Kidney capillary endothelial cell (primary cell): ENCODE results near the gene SLC25A19.
A peak's percentile ranks its signal among the peaks of the same experiment; 100 is the strongest.
"Not testable (repeated sequence)": the region's sequence is repeated elsewhere in the genome, so short reads cannot be mapped to it uniquely, and the experiment has no call there.

Experiments used
- DNase-seq: peaks from one replicate; pipeline ENCODE4 v3.0.0-alpha.2; 2018; ENCODE audit warnings: low spot score

SLC25A19 gene

GRCh38 chr17:75267411-75268232 is 21.6 kb downstream of the SLC25A19 start:
- no peak for DNase-seq

DNA sequence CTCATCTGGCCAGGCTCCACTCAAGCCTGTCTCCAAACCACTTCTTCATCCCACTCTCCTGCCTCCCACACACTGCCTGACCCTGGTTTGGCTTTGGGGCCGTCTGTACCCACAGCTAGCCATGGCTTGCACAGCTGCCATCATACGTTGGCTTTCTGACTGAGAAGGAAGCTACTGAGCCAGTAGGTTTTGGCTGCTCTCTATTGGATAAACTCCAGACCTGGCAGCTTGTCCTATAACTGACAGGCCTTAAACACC is 22.2 kb downstream of the SLC25A19 start:
- no peak for DNase-seq

DNA sequence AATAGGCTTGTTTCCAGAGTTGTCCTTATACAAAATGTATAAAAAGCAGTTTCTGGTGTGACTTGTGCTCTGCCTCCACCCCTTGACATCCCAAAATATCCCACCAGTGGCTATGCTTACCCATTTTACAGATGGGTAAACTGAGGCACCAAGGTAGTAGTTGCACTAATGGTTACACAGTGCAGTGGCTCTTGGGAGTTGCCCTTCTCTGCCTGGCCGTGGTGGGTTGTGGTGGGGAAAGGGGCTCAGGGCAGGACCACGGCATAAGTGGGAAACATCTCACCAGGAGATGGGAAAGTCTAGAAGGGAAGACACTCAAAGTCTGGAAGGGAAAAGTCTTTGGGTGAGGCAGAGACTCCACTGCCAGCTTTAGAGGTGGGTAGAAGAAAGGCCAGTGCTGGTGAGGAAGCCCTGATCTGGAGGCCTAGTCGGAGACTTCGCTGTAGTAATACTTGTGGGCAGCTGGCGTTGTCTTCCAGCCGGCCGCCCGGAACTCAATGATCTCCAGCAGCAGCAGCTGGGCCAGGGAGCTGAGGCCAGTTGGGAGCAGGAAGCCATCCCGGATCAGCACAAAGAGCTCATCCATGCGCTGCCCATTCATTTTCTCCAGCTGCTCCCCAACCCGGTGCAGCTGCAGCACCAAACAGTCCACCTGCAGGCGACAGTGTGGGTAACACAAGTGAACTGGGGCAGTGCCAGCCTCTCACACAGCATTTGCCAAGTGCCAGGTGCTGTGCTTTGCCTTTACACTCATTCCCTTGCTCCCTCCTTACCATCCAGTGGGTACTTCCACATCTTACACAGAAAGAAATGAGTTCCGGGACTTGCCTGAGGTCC is 22.7 kb downstream of the SLC25A19 start:
- no peak for DNase-seq

- DNase-seq: peak; percentile 55
These were observed 23.5 kb downstream of the SLC25A19 start for GRCh38 chr17:75265614-75266315.

DNA sequence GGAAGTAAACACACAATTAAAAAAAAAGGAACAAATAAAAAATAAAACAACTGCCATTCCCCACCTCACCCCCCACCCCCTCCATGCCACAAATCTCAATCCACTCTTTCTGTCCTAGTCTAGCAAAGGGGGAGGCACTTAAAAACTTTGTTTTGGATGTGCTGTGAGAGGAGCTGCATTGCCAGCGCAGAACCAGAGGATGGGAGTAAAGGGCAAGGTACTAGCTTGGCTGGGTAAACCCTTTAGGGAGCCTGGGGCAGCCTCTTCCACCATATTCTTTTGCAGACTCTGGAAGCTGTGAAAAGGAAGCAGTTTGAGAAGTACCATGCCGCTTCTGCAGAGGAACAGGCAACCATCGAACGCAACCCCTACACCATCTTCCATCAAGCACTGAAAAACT is 26.2 kb downstream of the SLC25A19 start:
- no peak for DNase-seq

DNA sequence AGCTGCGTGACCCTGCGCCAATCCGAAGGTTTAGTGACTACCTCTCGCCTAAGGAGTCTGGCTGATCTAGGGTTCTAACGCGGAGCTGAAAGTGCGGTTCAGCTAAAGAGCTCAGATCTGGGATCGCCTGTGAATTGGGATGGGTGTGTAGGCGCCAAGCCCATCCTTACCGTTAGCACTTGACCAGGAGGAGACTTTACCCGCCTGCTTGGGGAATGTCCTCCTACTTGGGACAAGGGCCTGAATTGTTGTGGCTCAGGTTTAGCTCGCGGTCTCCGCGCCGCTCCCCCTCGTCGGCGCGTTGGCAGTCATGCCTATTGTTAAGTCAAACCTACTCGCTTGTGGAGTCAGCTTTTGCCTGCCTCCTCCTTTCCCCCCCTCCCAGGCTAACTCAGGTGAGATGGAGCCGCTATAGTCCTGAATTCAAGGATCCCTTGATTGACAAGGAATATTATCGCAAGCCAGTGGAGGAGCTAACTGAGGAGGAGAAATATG is 27.1 kb downstream of the SLC25A19 start:
- no peak for DNase-seq

DNA sequence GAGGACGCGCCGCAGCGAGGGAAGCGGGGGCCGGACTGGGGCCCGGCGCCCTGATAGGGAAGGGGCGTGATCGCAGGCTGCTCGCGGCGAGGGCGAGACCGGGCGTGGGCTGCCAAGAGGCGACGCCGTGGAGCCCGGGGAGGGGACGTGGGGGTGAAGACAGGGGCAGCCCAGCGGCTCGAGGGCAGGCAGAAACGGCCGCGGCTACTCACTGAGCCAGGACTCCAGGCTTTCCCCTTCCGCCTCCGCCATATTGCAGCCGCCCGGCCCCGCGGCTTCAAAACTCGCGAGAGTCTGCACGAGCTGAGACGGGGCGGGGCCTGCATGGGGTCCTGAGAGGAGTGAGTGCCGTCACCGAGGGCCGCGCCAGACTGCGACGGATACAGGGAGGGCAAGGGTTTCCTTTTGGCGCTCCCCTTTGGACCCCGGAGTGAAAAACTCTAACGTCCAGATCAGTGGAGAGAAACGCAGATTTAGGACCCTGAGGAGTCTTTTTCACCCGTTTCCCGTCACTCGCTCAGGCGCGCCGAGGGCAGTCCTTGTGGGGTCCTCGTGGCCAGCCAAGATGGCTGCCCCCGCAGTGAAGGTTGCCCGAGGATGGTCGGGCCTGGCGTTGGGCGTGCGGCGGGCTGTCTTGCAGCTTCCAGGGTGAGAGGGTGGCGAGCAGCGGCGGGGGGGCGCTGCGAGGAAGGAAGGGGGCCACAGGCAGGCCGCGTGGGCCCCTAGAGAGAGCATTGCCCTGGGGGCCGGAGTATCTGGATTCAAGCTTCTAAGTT is 27.7 kb downstream of the SLC25A19 start, which contains the start of the genes GGA3 and MRPS7:
TSS of gene GGA3 (minus strand) at position 271 of the 776 bp plus-strand sequence. CDS start at position 252, 19 bp downstream.
TSS of gene MRPS7 (plus strand) at position 544 of the 776 bp plus-strand sequence. CDS start at position 566, 22 bp downstream.
- peak; percentile 91 for DNase-seq

DNA sequence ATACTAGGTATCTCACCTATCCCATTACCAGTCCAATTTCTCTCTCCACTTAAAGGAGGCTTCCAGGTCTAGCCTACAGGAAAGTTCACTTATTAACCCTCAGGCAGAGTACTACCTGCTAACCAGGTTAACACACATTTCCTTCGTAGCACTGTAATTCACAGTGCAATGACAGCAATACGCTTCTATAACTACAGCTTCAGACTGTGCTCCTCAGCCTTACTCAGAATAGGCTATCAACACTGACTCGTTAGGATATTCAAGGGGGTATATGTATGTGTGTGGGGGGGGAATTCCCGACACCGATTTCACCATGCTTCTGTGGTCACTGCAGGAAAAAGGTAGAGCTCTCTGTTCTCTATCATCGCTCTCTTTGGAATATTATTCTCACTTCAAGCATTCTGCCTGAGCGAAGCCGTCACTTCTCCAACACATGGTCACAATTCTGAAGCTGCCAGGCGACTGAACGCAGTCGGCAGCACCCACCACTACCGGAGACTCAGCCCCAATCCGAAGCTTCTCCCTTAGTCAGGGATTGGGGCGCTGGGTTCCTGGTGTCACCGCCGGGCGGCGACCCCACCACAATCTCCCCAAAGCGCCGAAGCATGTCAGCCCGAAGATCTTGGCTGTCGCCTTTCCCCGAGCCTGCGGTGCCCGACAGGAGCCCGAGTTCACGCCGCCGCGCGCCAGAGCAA is 28.4 kb downstream of the SLC25A19 start:
- DNase-seq: no peak

GRCh38 chr17:75257228-75257627 is 32.0 kb downstream of the SLC25A19 start:
- not testable (repeated sequence) for DNase-seq

GRCh38 chr17:75255954-75256698 is 33.1 kb downstream of the SLC25A19 start:
- DNase-seq: not testable (repeated sequence)

- DNase-seq: no peak
These were observed 37.0 kb downstream of the SLC25A19 start for GRCh38 chr17:75252039-75252816.

DNA sequence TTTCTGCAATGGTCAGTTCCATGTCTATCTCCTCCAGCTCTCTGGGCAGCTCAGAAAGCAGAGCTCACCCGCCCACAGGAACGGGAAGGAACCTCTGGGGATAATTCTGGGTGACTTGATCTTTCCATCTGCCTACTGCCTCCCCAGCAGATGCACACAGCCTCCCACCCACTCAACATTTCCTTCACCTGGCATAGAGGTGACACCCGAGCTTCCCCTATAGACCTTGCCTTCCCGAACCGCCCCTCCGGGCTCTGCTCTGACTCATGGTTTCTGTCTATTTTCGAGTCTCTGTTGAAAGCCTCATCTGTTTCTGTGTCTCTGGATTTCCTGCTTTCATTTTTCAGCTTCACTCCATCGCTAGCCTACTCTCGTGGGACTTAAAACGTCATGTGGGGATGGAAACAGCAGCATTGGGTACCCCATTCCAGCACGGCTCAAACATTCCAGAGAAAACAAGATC is 39.2 kb downstream of the SLC25A19 start:
- no peak for DNase-seq

DNA sequence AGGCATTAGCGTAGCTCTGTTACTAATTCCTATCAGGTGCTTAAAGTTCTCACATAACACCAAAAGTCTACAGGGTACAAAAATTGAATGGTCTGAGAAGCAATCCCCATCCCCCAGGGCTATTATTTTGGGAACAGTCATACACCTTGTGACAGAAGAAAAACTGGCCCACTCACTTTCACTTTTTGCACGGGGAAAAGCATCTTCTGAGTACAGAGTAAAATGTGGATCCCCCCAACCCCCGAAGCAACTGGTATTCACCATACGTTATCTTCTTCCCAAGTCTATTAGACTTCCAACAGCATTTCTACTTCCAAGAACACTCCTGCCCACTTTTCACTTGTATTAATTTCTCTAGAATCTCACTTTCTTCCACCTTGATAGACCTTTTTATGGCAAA is 39.7 kb downstream of the SLC25A19 start:
- no peak for DNase-seq

DNA sequence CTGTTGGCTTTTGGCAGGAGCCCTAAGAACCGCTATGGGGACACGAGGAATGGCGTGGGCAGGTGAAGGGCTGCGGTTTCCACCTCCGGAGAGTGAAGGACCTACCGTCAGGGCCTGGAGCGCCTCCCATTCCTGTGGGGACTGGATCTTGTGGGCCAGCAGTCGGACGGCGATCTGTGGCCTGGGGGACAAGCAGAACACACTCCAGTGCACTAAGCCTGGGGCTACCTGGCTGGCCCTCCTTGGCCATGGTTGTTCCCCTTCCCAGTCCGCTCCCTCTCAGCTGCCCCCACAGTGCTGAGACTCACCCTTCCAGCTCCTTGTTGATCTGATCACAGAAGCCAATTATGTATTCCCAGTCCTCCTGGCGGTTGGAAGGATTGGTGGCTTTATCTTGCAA is 42.8 kb downstream of the SLC25A19 start:
- no peak for DNase-seq

DNA sequence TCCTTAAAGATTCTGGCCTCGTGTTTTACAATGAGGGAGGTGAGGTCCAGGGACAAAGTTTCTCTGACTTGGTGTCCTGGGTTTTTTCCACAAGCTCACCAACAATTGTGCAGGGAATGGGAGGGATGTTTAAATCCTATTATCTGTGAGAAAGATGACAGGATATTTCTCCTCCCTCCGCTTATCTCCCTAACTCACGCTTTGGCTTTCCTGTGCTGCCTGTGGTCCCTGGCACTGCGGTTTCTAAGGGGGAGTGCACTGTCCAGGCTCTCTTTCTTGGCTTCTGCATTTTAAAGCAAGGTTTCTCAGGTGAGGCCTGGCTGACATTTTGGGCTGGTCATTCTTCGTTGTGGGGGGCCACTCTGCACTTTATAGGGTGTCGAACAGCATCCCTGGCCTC is 44.2 kb downstream of the SLC25A19 start:
- no peak for DNase-seq

DNA sequence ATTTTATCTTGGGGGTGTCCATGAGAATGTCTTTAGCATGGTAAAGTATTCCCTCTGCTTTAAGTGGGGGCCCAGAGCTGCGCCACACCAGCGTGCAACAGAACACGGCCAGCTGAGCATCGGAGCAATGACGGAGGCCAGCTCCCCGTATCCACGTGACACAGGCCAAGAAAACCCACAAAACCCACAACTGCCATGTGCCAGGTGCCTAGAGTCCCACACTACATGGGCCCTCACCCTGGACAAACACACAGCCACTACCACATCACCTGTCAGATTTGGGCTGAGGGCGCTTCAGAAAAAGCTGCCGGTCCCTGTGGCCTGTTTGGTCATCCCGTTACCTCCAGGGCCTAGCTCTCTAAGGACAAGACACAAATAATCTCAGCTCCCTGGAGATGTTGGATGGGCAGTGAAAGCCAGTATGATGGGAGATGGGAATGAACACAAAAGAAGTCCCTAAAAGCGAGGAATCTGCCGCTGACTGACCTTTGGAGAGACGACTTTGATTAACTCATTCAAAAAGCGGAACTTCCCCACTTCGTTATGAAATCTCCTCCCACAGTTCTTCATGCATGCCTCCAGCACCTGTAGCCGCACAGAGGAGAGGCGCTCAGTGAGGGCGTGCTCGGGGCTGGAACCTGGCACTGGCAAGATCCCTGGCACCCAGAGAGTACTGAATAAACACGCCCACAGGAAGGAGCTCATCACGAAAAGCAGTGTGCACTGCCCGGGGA is 44.9 kb downstream of the SLC25A19 start:
- DNase-seq: no peak

DNA sequence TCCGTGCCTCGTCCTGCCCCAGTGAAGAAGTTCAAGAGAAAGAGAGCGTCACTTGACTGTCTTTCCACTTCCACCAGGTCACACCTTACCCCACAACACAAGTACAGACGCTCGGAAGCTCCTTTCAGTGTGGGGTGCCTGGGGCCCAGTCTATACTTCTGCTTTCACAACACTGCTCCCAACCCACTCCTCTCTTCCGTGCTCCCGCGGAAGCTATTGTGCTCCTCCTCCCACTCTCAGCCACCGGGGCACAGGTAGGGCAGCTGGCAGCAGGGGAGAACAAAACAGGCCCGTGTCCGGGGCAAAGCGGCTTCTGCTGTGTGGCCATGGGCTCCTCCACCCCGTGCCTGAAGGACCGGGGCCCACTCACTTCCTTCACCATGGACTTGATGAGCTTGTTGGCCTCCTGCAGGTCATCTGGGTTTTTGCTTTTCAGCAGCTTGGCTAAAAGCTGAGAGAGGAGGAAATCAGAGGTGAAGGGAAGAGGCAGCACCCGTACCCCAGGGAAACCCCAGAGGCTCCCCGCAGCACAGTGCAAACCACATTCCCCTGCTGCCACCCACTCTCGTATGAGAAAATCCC is 46.7 kb downstream of the SLC25A19 start:
- no peak for DNase-seq

GRCh38 chr17:75241996-75242460 is 47.2 kb downstream of the SLC25A19 start:
- no peak for DNase-seq
